HEK293 (cell line): Measurements from ENCODE around the gene PRAMEF10.
"Not testable (repeated sequence)": the region's sequence is repeated elsewhere in the genome, so short reads cannot be mapped to it uniquely, and the experiment has no call there.

ENCODE experiments used
- CTCF ChIA-PET: fragments of 350-600 bp; formaldehyde crosslinking; extraction: SDS; loops from one replicate; lab custom pipeline; 2021; ENCODE audit warnings: antibody characterized with exemption; lab: Yijun Ruan, JAX
- POLR2A ChIA-PET: fragments of 300-600 bp; formaldehyde crosslinking; extraction: SDS; loops from one replicate; lab custom pipeline; 2020; ENCODE audit warnings: antibody characterized with exemption, inconsistent platforms; lab: Yijun Ruan, JAX
- H3K27ac ChIP-seq: fragments of 200-500 bp; sonication (Bioruptor generic); 2 replicates; pipeline ENCODE4 v1.5.1; 2014; ENCODE audit warnings: low read depth, low read length, control low read depth, inconsistent platforms; ENCODE audit errors: extremely low read depth
- H3K36me3 ChIP-seq, 2 experiments: fragments of 200-500 bp in 1 of 2; sonication (Bioruptor generic) in 1 of 2; 1 replicate in 1 of 2; 2 replicates in 1 of 2; pipeline ENCODE4 v1.5.1; 2014 to 2017; ENCODE audit warnings: inconsistent platforms in 2 of 2, low read length in 2 of 2; ENCODE audit not compliant: control insufficient read depth in 2 of 2, insufficient read depth in 1 of 2
- H3K4me1 ChIP-seq: fragments of 200-500 bp; sonication (Bioruptor generic); 2 replicates; pipeline ENCODE4 v1.5.1; 2014; ENCODE audit warnings: mild to moderate bottlenecking, low read length, inconsistent platforms; ENCODE audit not compliant: control insufficient read depth, insufficient read depth
- H3K4me3 ChIP-seq: 2 replicates; pipeline ENCODE4 v1.5.1; 2011; ENCODE audit warnings: low read depth, mild to moderate bottlenecking, control low read depth, low read length, moderate library complexity
- H3K9me3 ChIP-seq: fragments of 200-500 bp; sonication (Bioruptor generic); 2 replicates; pipeline ENCODE4 v1.5.1; 2014; ENCODE audit warnings: low read depth, low read length, inconsistent platforms; ENCODE audit not compliant: control insufficient read depth, insufficient read depth

The PRAMEF10 gene

GRCh38 chr1:12898170-12898569 lies at the start of gene PRAMEF10:
PRAMEF10 (minus strand) TSS chr1:12898270; CDS start chr1:12895847, 2,423 bp downstream.
- H3K4me3 ChIP-seq, H3K27ac ChIP-seq, H3K36me3 ChIP-seq, H3K4me1 ChIP-seq, CTCF ChIA-PET, POLR2A ChIA-PET, H3K9me3 ChIP-seq: not testable (repeated sequence)

- H3K4me3 ChIP-seq, CTCF ChIA-PET, H3K4me1 ChIP-seq, H3K9me3 ChIP-seq, H3K27ac ChIP-seq, POLR2A ChIA-PET, H3K36me3 ChIP-seq: not testable (repeated sequence)
Observed at GRCh38 chr1:12947480-12947879, 49.4 kb upstream of the PRAMEF10 start, which contains the start of gene PRAMEF6. PRAMEF6 (minus strand) TSS chr1:12947580; CDS start chr1:12942518, 5,062 bp downstream.

- H3K27ac ChIP-seq, POLR2A ChIA-PET, H3K4me1 ChIP-seq, CTCF ChIA-PET, H3K4me3 ChIP-seq, H3K36me3 ChIP-seq, H3K9me3 ChIP-seq: not testable (repeated sequence)
Observed at GRCh38 chr1:12924368-12924767, 26.3 kb upstream of the PRAMEF10 start.

GRCh38 chr1:12921749-12922148 lies 23.7 kb upstream of the PRAMEF10 start:
- H3K4me3 ChIP-seq, POLR2A ChIA-PET, H3K36me3 ChIP-seq, H3K9me3 ChIP-seq, CTCF ChIA-PET, H3K27ac ChIP-seq, H3K4me1 ChIP-seq: not testable (repeated sequence)

- H3K27ac ChIP-seq, H3K4me3 ChIP-seq, H3K36me3 ChIP-seq, H3K4me1 ChIP-seq, H3K9me3 ChIP-seq, CTCF ChIA-PET, POLR2A ChIA-PET: not testable (repeated sequence)
Observed at GRCh38 chr1:12916310-12916709, 18.2 kb upstream of the PRAMEF10 start, which contains the start of gene PRAMEF7. PRAMEF7 (plus strand) TSS chr1:12916610; CDS start chr1:12917693, 1,083 bp downstream.

DNA sequence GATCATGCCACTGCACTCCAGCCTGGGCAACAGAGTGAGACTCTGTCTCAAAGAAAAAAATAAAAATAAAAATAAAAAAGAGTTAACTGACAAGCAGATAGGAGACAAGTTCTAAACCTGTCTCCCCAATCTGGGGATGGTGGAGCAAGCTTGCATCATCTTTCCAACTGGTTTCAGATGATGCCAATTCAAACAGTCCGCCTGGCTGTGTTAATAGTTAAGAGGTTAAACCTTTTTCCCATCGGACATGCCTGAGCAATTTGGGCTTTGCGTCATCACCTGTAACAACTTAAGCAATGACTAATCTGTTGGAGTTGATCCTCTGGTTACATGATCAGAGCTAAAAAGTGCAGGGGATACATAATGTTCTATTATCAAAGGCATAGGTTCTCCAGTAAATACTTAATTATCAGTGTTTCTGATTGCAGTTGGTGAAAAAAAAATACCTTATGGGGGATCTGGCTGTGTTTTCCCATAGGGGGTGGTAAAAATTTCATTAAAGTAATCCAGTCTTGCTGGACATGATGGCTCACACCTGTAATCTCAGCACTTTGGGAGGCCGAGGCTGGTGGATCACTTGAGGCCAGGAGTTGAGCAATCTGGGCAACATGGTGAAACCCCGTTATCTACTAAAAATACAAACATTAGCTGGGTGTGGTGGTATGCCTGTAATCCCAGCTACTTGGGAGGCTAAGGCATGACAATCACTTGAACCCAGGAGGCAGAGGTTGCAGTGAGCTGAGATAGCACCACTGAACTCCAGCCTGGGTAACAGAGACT lies 5.9 kb upstream of the PRAMEF10 start:
- POLR2A ChIA-PET, H3K36me3 ChIP-seq, H3K4me3 ChIP-seq, H3K4me1 ChIP-seq, CTCF ChIA-PET, H3K27ac ChIP-seq, H3K9me3 ChIP-seq: not testable (repeated sequence)

- CTCF ChIA-PET, H3K9me3 ChIP-seq, H3K27ac ChIP-seq, H3K4me1 ChIP-seq, POLR2A ChIA-PET, H3K4me3 ChIP-seq, H3K36me3 ChIP-seq: not testable (repeated sequence)
Observed at GRCh38 chr1:12899186-12899585, 1.1 kb upstream of the PRAMEF10 start.

GRCh38 chr1:12886101-12886500 lies 12.0 kb downstream of the PRAMEF10 start, which contains the start of gene PRAMEF4:
PRAMEF4 (minus strand) TSS chr1:12886201; CDS start chr1:12883394, 2,807 bp downstream.
- H3K36me3 ChIP-seq, POLR2A ChIA-PET, H3K27ac ChIP-seq, CTCF ChIA-PET, H3K9me3 ChIP-seq, H3K4me1 ChIP-seq, H3K4me3 ChIP-seq: not testable (repeated sequence)

DNA sequence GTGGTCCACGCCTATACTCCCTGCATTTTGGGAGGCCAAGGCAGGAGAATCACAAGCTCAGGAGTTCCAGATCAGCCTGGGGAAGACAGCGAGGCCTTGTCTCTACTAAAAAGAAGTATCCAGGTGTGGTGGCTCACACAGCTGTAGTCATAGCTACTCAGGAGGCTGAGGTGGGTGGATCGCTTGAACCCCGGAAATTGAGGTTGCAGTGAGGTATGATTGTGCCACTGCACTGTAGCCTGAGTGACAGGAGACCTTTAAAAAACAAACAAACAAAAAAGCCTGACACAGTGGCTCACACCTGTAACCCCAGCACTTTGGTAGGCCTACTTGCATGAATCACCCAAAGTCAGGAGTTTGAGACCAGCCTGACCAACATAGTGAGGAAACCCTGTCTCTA lies 19.6 kb downstream of the PRAMEF10 start:
- POLR2A ChIA-PET, CTCF ChIA-PET, H3K9me3 ChIP-seq, H3K27ac ChIP-seq, H3K4me1 ChIP-seq, H3K36me3 ChIP-seq, H3K4me3 ChIP-seq: not testable (repeated sequence)

GRCh38 chr1:12863131-12863880 lies 34.8 kb downstream of the PRAMEF10 start:
- POLR2A ChIA-PET, CTCF ChIA-PET, H3K36me3 ChIP-seq, H3K4me1 ChIP-seq, H3K4me3 ChIP-seq, H3K27ac ChIP-seq, H3K9me3 ChIP-seq: not testable (repeated sequence)

GRCh38 chr1:12856786-12857185 lies 41.3 kb downstream of the PRAMEF10 start, which contains the start of gene PRAMEF2:
PRAMEF2 (plus strand) TSS chr1:12857086; CDS start chr1:12859010, 1,924 bp downstream.
- H3K27ac ChIP-seq, POLR2A ChIA-PET, H3K4me3 ChIP-seq, H3K4me1 ChIP-seq, H3K36me3 ChIP-seq, H3K9me3 ChIP-seq: not testable (repeated sequence)
- CTCF ChIA-PET = interaction anchor here (0.6 kb wide), 1 partner anchor 946 kb away, joined by 3 read pairs; no protein-coding TSS in a partner anchor
